Fibroblast of mammary gland (primary cell): ENCODE results near the gene RO60.
A peak's percentile ranks its signal among the peaks of the same experiment; 100 is the strongest.
"Not testable (repeated sequence)": the region's sequence is repeated elsewhere in the genome, so short reads cannot be mapped to it uniquely, and the experiment has no call there.

Experiments
- DNase-seq: peaks from one replicate; pipeline ENCODE4 v3.0.0-alpha.2; 2010; ENCODE audit warnings: low read depth
- H3K4me3 ChIP-seq: 2 replicates; pipeline ENCODE4 v1.5.1; 2011; ENCODE audit warnings: low read depth, mild to moderate bottlenecking, low read length, moderate library complexity; ENCODE audit not compliant: control insufficient read depth
- TF ChIP-seq, protein P1 (sequence below): conservative IDR thresholded peaks from 2 replicates; pipeline ENCODE4 v1.5.1; 2011; ENCODE audit warnings: low read depth, low read length, inconsistent platforms; ENCODE audit not compliant: control insufficient read depth, insufficient read depth

RO60 gene

GRCh38 chr1:193040011-193040410 lies 19.4 kb upstream of the RO60 start:
- TF ChIP-seq, protein P1, sequence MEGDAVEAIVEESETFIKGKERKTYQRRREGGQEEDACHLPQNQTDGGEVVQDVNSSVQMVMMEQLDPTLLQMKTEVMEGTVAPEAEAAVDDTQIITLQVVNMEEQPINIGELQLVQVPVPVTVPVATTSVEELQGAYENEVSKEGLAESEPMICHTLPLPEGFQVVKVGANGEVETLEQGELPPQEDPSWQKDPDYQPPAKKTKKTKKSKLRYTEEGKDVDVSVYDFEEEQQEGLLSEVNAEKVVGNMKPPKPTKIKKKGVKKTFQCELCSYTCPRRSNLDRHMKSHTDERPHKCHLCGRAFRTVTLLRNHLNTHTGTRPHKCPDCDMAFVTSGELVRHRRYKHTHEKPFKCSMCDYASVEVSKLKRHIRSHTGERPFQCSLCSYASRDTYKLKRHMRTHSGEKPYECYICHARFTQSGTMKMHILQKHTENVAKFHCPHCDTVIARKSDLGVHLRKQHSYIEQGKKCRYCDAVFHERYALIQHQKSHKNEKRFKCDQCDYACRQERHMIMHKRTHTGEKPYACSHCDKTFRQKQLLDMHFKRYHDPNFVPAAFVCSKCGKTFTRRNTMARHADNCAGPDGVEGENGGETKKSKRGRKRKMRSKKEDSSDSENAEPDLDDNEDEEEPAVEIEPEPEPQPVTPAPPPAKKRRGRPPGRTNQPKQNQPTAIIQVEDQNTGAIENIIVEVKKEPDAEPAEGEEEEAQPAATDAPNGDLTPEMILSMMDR = no peak
- no peak for DNase-seq
- no peak overlapping the region for H3K4me3 ChIP-seq

- no peak overlapping the region for H3K4me3 ChIP-seq
- no peak for DNase-seq
- TF ChIP-seq, protein P1 = no peak
Observed at GRCh38 chr1:193042766-193043691, 16.4 kb upstream of the RO60 start.

DNA sequence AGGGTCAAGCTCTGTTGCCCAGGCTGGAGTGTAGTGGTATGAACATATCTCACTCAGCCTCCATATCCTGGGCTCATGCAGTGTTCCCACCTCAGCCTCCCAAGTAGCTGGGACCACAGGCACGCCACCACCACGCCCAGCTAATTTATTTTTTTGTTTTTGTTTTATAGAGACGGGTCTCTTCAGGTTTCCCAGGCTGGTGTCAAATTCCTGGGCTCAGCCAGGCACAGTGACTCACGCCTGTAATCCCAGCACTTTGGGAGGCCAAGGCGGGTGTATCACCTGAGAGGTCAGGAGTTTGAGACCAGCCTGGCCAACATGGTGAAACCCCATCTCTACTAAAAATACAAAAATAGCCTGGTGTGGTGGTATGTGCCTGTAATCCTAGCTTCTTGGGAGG lies 10.5 kb upstream of the RO60 start:
- DNase-seq, H3K4me3 ChIP-seq: not testable (repeated sequence)

DNA sequence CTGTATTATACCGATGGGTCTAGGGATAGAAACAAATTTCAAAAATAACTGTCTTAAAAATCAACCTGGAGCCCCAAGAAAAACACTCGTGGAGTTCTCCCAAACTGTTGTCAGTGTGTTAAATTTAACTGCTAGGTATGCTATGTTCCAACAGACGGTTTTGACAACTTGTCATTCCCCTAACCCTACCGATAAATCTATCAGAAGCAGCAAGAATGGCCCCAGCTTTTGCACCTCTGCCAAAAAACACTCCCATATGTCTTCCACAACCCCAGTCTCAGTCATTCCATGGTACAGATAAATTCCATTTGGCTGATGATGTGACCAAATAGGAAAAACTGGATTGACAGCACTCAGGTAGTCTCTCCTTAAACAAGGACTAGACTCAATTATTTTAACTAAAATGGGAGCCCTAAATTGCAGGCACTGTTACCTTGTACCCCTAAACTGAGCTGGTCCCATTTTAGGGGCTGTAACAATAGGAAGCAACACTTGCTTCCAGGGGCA lies 5.2 kb upstream of the RO60 start:
- H3K4me3 ChIP-seq = no peak overlapping the region
- no peak for DNase-seq
- TF ChIP-seq, protein P1 = no peak

DNA sequence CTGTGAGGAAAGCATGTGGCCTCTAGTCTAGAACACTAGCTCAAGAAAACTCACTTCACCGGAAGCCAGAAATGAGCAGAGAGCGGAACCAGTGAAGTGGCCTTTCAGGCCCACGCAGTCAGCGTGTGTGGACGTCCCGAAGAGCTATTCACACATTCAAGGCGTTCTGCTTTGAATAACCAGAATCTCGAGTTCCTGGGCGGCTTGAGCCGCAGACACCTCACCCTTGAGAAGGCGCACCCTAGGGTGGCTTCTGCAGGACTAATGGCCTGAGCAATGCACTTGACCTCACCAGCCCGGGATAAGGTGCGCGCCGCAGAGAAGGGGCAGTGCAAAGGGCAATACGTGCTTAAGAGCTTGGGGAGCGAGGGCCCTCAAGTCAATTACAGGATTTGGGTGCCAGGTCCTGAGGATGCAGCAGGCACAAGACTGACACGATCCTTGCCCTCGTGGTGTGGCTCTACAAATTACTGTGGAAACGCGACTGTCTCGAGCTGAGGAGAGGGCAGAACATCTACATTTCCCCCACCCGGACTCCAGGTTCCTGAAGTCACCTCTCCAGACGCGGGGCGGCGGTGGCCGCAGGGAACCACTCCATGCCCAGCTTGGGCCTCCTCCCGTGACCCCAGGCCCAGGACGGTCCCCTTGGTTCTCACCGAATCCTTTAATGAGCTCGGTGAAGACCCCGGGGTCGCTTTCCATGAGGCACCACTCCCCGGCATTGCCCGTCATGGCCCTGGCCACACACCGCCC lies 707 bp upstream of the RO60 start:
- H3K4me3 ChIP-seq = peak overlapping the region; percentile 95
- TF ChIP-seq, protein P1 = no peak
- peak; percentile 59 for DNase-seq

DNA sequence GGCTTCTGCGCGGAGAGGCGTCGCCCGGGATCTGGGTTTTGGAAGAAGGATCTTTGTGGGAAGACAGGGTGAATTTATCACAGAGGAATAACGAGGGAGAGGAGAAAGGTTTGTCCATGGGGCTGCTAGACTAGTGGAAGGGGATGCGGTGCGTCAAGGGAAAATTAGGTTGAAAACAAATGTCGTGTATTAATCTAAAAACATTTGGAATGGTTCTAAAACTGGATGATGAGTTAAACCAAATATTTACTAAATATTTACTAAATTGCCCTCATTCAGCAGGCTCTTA lies 647 bp downstream of the RO60 start:
- no peak for DNase-seq
- TF ChIP-seq, protein P1 = no peak
- peak overlapping the region; percentile 95 for H3K4me3 ChIP-seq

DNA sequence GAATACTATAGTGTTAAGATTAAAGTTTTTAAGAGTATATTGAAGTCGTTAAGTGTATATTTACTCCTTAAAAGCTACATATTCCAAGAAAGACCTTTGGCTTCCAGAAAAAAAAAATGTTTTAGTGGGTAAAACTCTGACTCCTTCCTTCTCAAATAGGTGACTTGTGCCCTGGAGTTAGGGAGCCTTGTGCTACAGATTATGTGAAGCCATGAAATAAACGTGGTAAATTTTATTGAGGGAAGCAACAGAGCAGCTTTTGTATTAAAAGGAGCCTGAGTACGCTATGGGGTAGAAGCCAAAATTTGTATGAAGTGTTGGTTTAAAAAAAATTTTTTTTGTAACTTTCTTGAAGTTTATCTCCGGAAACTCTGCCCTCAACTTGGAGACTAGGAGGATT lies 994 bp downstream of the RO60 start:
- TF ChIP-seq, protein P1 = no peak
- peak overlapping the region; percentile 95 for H3K4me3 ChIP-seq
- peak; percentile 11 for DNase-seq
